ENCODE results near the gene SLC16A9.

DNA sequence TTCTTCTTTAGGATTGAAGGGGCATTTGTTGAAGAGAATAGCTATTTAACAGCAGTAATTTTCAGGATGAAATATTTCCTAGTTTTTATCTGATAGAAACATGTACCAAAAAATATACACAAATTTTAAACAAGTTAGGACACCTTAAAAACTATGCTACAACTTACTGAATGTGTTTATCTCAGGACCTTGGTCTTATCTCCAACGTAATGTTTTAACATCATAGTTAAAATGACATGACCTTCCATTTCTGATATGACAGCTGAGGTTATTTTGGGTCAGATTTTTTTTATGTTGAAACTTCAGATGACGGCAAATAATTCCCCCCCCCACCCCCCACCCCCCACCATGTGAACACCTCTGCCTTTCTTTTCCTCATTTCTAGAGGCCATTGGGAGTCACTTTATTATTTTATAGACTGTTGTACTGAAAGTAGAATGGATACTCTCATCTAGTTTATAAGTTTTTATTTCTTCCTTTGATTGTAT, 35.6 kb upstream of the SLC16A9 start:
- TF ChIP-seq ARNTL (CRISPR knock-in tag; IDR thresholded peaks at IDR 0.05; ENCODE audit: borderline replicate concordance, low read depth): no peak
- no peak for TF ChIP-seq PATZ1 (CRISPR knock-in tag; IDR thresholded peaks at IDR 0.05; ENCODE audit: borderline replicate concordance)
- TF ChIP-seq, protein P1, sequence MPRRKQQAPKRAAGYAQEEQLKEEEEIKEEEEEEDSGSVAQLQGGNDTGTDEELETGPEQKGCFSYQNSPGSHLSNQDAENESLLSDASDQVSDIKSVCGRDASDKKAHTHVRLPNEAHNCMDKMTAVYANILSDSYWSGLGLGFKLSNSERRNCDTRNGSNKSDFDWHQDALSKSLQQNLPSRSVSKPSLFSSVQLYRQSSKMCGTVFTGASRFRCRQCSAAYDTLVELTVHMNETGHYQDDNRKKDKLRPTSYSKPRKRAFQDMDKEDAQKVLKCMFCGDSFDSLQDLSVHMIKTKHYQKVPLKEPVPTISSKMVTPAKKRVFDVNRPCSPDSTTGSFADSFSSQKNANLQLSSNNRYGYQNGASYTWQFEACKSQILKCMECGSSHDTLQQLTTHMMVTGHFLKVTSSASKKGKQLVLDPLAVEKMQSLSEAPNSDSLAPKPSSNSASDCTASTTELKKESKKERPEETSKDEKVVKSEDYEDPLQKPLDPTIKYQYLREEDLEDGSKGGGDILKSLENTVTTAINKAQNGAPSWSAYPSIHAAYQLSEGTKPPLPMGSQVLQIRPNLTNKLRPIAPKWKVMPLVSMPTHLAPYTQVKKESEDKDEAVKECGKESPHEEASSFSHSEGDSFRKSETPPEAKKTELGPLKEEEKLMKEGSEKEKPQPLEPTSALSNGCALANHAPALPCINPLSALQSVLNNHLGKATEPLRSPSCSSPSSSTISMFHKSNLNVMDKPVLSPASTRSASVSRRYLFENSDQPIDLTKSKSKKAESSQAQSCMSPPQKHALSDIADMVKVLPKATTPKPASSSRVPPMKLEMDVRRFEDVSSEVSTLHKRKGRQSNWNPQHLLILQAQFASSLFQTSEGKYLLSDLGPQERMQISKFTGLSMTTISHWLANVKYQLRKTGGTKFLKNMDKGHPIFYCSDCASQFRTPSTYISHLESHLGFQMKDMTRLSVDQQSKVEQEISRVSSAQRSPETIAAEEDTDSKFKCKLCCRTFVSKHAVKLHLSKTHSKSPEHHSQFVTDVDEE (CRISPR knock-in tag; IDR thresholded peaks at IDR 0.05): no peak
- TF ChIP-seq CSDC2 (CRISPR knock-in tag; IDR thresholded peaks at IDR 0.05): no peak
- TF ChIP-seq BACH2 (CRISPR knock-in tag; IDR thresholded peaks at IDR 0.05; ENCODE audit: borderline replicate concordance): no peak
- TF ChIP-seq CSRNP3 (CRISPR knock-in tag; IDR thresholded peaks at IDR 0.05): no peak
